HCT116 (cell line): ENCODE measurements around the gene ELF2.

Source experiments
- ATF3 ChIP-seq: IDR thresholded peaks from 2 replicates; pipeline ENCODE4 v1.6.1; 2012
- CBX3 ChIP-seq: IDR thresholded peaks from 2 replicates; pipeline ENCODE4 v1.6.1; 2012; ENCODE audit warnings: low read depth
- CEBPB ChIP-seq: IDR thresholded peaks from 2 replicates; pipeline ENCODE4 v1.6.1; 2012; ENCODE audit warnings: low read depth
- CTCF ChIP-seq, 3 experiments: fragments of 200-600 bp in 1 of 3; sonication (generic) in 1 of 3; IDR thresholded peaks in 2 of 3; conservative IDR thresholded peaks in 1 of 3; 2 replicates each; pipeline ENCODE4 v1.5.1; 2012 to 2017; ENCODE audit warnings: low read depth in 2 of 3, low read length in 2 of 3, antibody characterized with exemption in 1 of 3, borderline replicate concordance in 1 of 3, control low read depth in 1 of 3, mild to moderate bottlenecking in 1 of 3, mixed read lengths in 1 of 3, mixed run types in 1 of 3, moderate library complexity in 1 of 3; ENCODE audit not compliant: insufficient read depth in 1 of 3
- EGR1 ChIP-seq: IDR thresholded peaks from 2 replicates; pipeline ENCODE4 v1.6.1; 2012; ENCODE audit warnings: low read depth
- EZH2 ChIP-seq: fragments of 200-600 bp; sonication (generic); IDR thresholded peaks from 2 replicates; pipeline ENCODE4 v1.6.1; 2017; ENCODE audit warnings: antibody characterized with exemption, mixed run types
- EZH2phosphoT487 ChIP-seq: fragments of 200-600 bp; IDR thresholded peaks from 2 replicates; pipeline ENCODE4 v1.6.1; 2018; ENCODE audit warnings: antibody characterized with exemption, borderline replicate concordance
- MAX ChIP-seq: IDR thresholded peaks from 2 replicates; pipeline ENCODE4 v1.6.1; 2012
- POLR2A ChIP-seq: IDR thresholded peaks from 2 replicates; pipeline ENCODE4 v1.7.0; 2011; ENCODE audit warnings: borderline replicate concordance; ENCODE audit not compliant: insufficient read depth, insufficient read length; ENCODE audit errors: extremely low read depth
- POLR2AphosphoS5 ChIP-seq: IDR thresholded peaks from 2 replicates; pipeline ENCODE4 v1.6.1; 2011; ENCODE audit warnings: mild to moderate bottlenecking, low read depth, low read length, moderate library complexity
- REST ChIP-seq: IDR thresholded peaks from 2 replicates; pipeline ENCODE4 v1.6.1; 2012; ENCODE audit warnings: low read depth
- SIN3A ChIP-seq: IDR thresholded peaks from 2 replicates; pipeline ENCODE4 v1.6.1; 2012; ENCODE audit warnings: low read depth
- ZNF274 ChIP-seq: fragments of 200-500 bp; sonication (Bioruptor generic); IDR thresholded peaks from 2 replicates; pipeline ENCODE4 v1.6.1; 2014; ENCODE audit warnings: mild to moderate bottlenecking, low read depth, low read length, inconsistent platforms

- TF ChIP-seq EZH2: no peak
- no peak for TF ChIP-seq CTCF (IDR thresholded peaks at IDR 0.05 in 2 of 3, conservative IDR thresholded peaks at IDR 0.05 in 1 of 3; ENCODE audit: borderline replicate concordance in 1 of 3, insufficient read depth in 1 of 3, low read depth in 2 of 3, low read length in 2 of 3)
- TF ChIP-seq CBX3: no peak
- TF ChIP-seq EGR1: no peak
- no peak for TF ChIP-seq POLR2AphosphoS5
- TF ChIP-seq MAX: no peak
- no peak for TF ChIP-seq REST
- no peak for TF ChIP-seq SIN3A
- TF ChIP-seq POLR2A: no peak
- no peak for TF ChIP-seq CEBPB
- no peak for TF ChIP-seq ZNF274
- no peak for TF ChIP-seq EZH2phosphoT487
- TF ChIP-seq ATF3: no peak
These were observed 11.8 kb upstream of the ELF2 start for GRCh38 chr4:139188648-139189416.
